NCI-H1048 (cell line): ENCODE results near the gene TGFBR3.
"Not testable (repeated sequence)": the region's sequence is repeated elsewhere in the genome, so short reads cannot be mapped to it uniquely, and the experiment has no call there.

Experiments used
- DNase-seq: peaks from one replicate; lab custom pipeline; 2025; lab: John Stamatoyannopoulos, UW

TGFBR3 gene

GRCh38 chr1:91883470-91883869 is 2.5 kb downstream of the TGFBR3 start:
- DNase-seq: no peak

- DNase-seq: no peak
Observed at GRCh38 chr1:91881280-91881679, 4.7 kb downstream of the TGFBR3 start.

- DNase-seq: no peak
Observed at GRCh38 chr1:91879733-91880132, 6.2 kb downstream of the TGFBR3 start.

- no peak for DNase-seq
Observed at GRCh38 chr1:91877574-91878208, 8.3 kb downstream of the TGFBR3 start.

- no peak for DNase-seq
Observed at GRCh38 chr1:91876781-91877573, 9.0 kb downstream of the TGFBR3 start.

- DNase-seq: no peak
Observed at GRCh38 chr1:91876040-91876470, 9.9 kb downstream of the TGFBR3 start.

GRCh38 chr1:91874167-91874566 is 11.8 kb downstream of the TGFBR3 start:
- no peak for DNase-seq

GRCh38 chr1:91872559-91873081 is 13.3 kb downstream of the TGFBR3 start:
- no peak for DNase-seq

- no peak for DNase-seq
Observed at GRCh38 chr1:91872000-91872399, 14.0 kb downstream of the TGFBR3 start.

- DNase-seq: no peak
Observed at GRCh38 chr1:91870322-91870721, 15.6 kb downstream of the TGFBR3 start.

GRCh38 chr1:91866425-91866824 is 19.5 kb downstream of the TGFBR3 start:
- DNase-seq: no peak

- DNase-seq: peak; percentile 62
Observed at GRCh38 chr1:91864017-91864700, 21.8 kb downstream of the TGFBR3 start.

GRCh38 chr1:91863498-91863897 is 22.5 kb downstream of the TGFBR3 start:
- DNase-seq: no peak

- DNase-seq: no peak
Observed at GRCh38 chr1:91862120-91862519, 23.8 kb downstream of the TGFBR3 start.

GRCh38 chr1:91857557-91858239 is 28.3 kb downstream of the TGFBR3 start:
- no peak for DNase-seq

GRCh38 chr1:91856996-91857395 is 29.0 kb downstream of the TGFBR3 start:
- DNase-seq: no peak

- DNase-seq: no peak
Observed at GRCh38 chr1:91854852-91855534, 31.0 kb downstream of the TGFBR3 start.

- no peak for DNase-seq
Observed at GRCh38 chr1:91853397-91853796, 32.6 kb downstream of the TGFBR3 start.

- DNase-seq: not testable (repeated sequence)
Observed at GRCh38 chr1:91852011-91852410, 33.9 kb downstream of the TGFBR3 start.

GRCh38 chr1:91851130-91852010 is 34.6 kb downstream of the TGFBR3 start:
- peak; percentile 13 for DNase-seq

- no peak for DNase-seq
Observed at GRCh38 chr1:91850708-91851107, 35.2 kb downstream of the TGFBR3 start.
